Measurements from ENCODE around the gene ZNF454. TPM values are rescaled to one million over a fixed set of nuclear protein-coding genes. Genes with fewer than 3 reads are reported as not detected.

ZNF454 gene
- total RNA-seq, 4 donors from 2014 or later: 0.41 to 4.1 (median 1.6) TPM; not detected in 1

GRCh38 chr5:179006564-179006963, 65.6 kb downstream of the ZNF454 start:
- intact Hi-C loops (cut with DNase I; ENCODE audit: low total_unique reads) (no loop called here), in situ Hi-C loops (cut with MboI; ENCODE audit: low pct_ligation_motif_present in 1 of 4, low pct_unique_long_range_greater_than_20kb in 1 of 4, low sequenced_read_pairs in 3 of 4) (no loop called here)
- DNase-seq: no peak
- Histone ChIP-seq H3K27ac (no peak overlapping the region), H3K4me3 (no peak overlapping the region), H3K27me3 (no peaks in the 10 kb centered on the region), H3K9me3 (peaks cover 0 to 4% of the 10 kb centered on the region in 2 donors), H3K4me1 (no peaks in the 10 kb centered on the region), H3K36me3 (no peaks in the 10 kb centered on the region)
- WGBS, 2 donors (ENCODE audit: low coverage in 1 of 2): 77 to 100% methylated on average over 1 to 2 of the region's 2 CpGs
- TF ChIP-seq EP300 (IDR thresholded peaks at IDR 0.05; ENCODE audit: low read depth) (no peak), POLR2A (IDR thresholded peaks at IDR 0.05) (no peak), CTCF (IDR thresholded peaks at IDR 0.05) (no peak), POLR2AphosphoS5 (IDR thresholded peaks at IDR 0.05) (no peak)

GRCh38 chr5:179008667-179009066, 67.7 kb downstream of the ZNF454 start:
- H3K9me3 ChIP-seq: peaks cover 0 to 4% of the 10 kb centered on the region in 2 donors
- no peak for DNase-seq
- peak in 1 of 5 experiments; percentile 8 for TF ChIP-seq CTCF (IDR thresholded peaks at IDR 0.05)
- TF ChIP-seq POLR2A (IDR thresholded peaks at IDR 0.05): no peak
- H3K36me3 ChIP-seq: no peaks in the 10 kb centered on the region
- H3K4me3 ChIP-seq: no peak overlapping the region
- no peaks in the 10 kb centered on the region for H3K27me3 ChIP-seq
- in situ Hi-C loops (cut with MboI; ENCODE audit: low pct_ligation_motif_present in 1 of 4, low pct_unique_long_range_greater_than_20kb in 1 of 4, low sequenced_read_pairs in 3 of 4): no loop called here
- intact Hi-C loops (cut with DNase I; ENCODE audit: low total_unique reads): no loop called here
- H3K4me1 ChIP-seq: no peaks in the 10 kb centered on the region
- no peak overlapping the region for H3K27ac ChIP-seq
- WGBS, 2 donors (ENCODE audit: low coverage in 1 of 2): 13 to 26% methylated on average over 1 of the region's 1 CpG

Other genes with a start within 250 kb of the ZNF454 start
- 10 to 100 TPM in 2 of 4 donors, 1 to 10 TPM in 2; 3.6 to 17.3 (median 8.8) TPM for gene ZNF354A, start 210.5 kb upstream of the ZNF454 start, total RNA-seq
- gene ZNF354B, start 81.2 kb upstream of the ZNF454 start, total RNA-seq: 10 to 100 TPM in 3 of 4 donors, 1 to 10 TPM in 1; 2.4 to 42.3 (median 14.8) TPM
- gene ZFP2, start 45.3 kb upstream of the ZNF454 start, total RNA-seq: 1 to 10 TPM in 3 of 4 donors, not detected in 1; 1.7 to 3.6 (median 2.0) TPM
- gene GRM6, start 54.1 kb downstream of the ZNF454 start, total RNA-seq: not detected
- gene ZNF879, start 82.6 kb downstream of the ZNF454 start, total RNA-seq: 1 to 10 TPM; 3.0 to 8.2 (median 6.3) TPM
- gene ZNF354C, start 119.2 kb downstream of the ZNF454 start, total RNA-seq: 1 to 10 TPM in 3 of 4 donors, under 1 TPM in 1; 0.75 to 7.6 (median 2.9) TPM

Data from transverse colon (tissue), 4 donors.